Liver (tissue), 9 donors: ENCODE results near the gene NPPC. TPM values are rescaled to one million over a fixed set of nuclear protein-coding genes. Genes with fewer than 3 reads are reported as not detected.

Experiments used
- DNase-seq: peaks from one replicate; pipeline ENCODE4 v3.0.0-alpha.2; 2017; ENCODE audit warnings: low spot score
- H3K27ac ChIP-seq, 2 donors: one replicate each; pipeline ENCODE4 v1.7.0; 2013; ENCODE audit warnings: inconsistent platforms in 2 of 2, low read length in 2 of 2, control low read depth in 1 of 2, low read depth in 1 of 2, mild to moderate bottlenecking in 1 of 2
- H3K27me3 ChIP-seq, 4 donors: one replicate each; pipeline versions ENCODE4 v1.6.1 to v1.7.0; 2013; ENCODE audit warnings: low read length in 3 of 4, inconsistent platforms in 1 of 4, mild to moderate bottlenecking in 1 of 4, moderate library complexity in 1 of 4; ENCODE audit not compliant: control insufficient read depth in 4 of 4, insufficient read depth in 4 of 4
- H3K36me3 ChIP-seq, 4 donors: one replicate each; pipeline versions ENCODE4 v1.6.1 to v1.7.0; 2013; ENCODE audit warnings: low read length in 3 of 4, mild to moderate bottlenecking in 3 of 4, low read depth in 1 of 4, moderate library complexity in 1 of 4; ENCODE audit not compliant: control insufficient read depth in 4 of 4, insufficient read depth in 3 of 4
- H3K4me1 ChIP-seq, 4 donors: one replicate each; pipeline versions ENCODE4 v1.6.1 to v1.7.0; 2013; ENCODE audit warnings: low read length in 3 of 4, mild to moderate bottlenecking in 3 of 4, moderate library complexity in 1 of 4; ENCODE audit not compliant: control insufficient read depth in 4 of 4, insufficient read depth in 4 of 4
- H3K4me3 ChIP-seq, 3 donors: one replicate each; pipeline versions ENCODE4 v1.6.1 to v1.7.0; 2013; ENCODE audit warnings: low read length in 3 of 3, control low read depth in 1 of 3, low read depth in 1 of 3, mild to moderate bottlenecking in 1 of 3
- H3K9ac ChIP-seq, 2 donors: one replicate each; pipeline ENCODE4 v1.7.0; 2013; ENCODE audit warnings: low read length in 2 of 2, mild to moderate bottlenecking in 2 of 2, moderate library complexity in 2 of 2, control low read depth in 1 of 2, low read depth in 1 of 2
- H3K9me3 ChIP-seq, 4 donors: one replicate each; pipeline versions ENCODE4 v1.6.1 to v1.7.0; 2013; ENCODE audit warnings: low read length in 3 of 4; ENCODE audit not compliant: control insufficient read depth in 4 of 4
- EGR1 ChIP-seq, 2 donors: IDR thresholded peaks; 2 replicates each; pipeline ENCODE4 v1.6.1; 2016 to 2018; ENCODE audit warnings: antibody characterized with exemption in 2 of 2, low read depth in 2 of 2
- FOXA1 ChIP-seq: IDR thresholded peaks from 2 replicates; pipeline ENCODE4 v1.6.1; 2016; ENCODE audit warnings: antibody characterized with exemption
- FOXA2 ChIP-seq: IDR thresholded peaks from 2 replicates; pipeline ENCODE4 v1.6.1; 2016; ENCODE audit warnings: antibody characterized with exemption
- HNF4A ChIP-seq, 2 donors: conservative IDR thresholded peaks; 2 replicates each; pipeline ENCODE4 v1.6.1; 2016; ENCODE audit warnings: antibody characterized with exemption in 2 of 2, mild to moderate bottlenecking in 2 of 2
- HNF4G ChIP-seq: IDR thresholded peaks from 2 replicates; pipeline ENCODE4 v1.6.1; 2016; ENCODE audit warnings: antibody characterized with exemption
- JUND ChIP-seq, 2 donors: IDR thresholded peaks; 2 replicates each; pipeline ENCODE4 v1.6.1; 2016; ENCODE audit warnings: antibody characterized with exemption in 2 of 2
- NR2F2 ChIP-seq: IDR thresholded peaks from 2 replicates; pipeline ENCODE4 v1.6.1; 2016; ENCODE audit warnings: antibody characterized with exemption
- RAD21 ChIP-seq, 2 donors: IDR thresholded peaks; 2 replicates each; pipeline ENCODE4 v1.6.1; 2016; ENCODE audit warnings: antibody characterized with exemption in 2 of 2, mild to moderate bottlenecking in 2 of 2
- RXRA ChIP-seq, 2 donors: IDR thresholded peaks; 2 replicates each; pipeline ENCODE4 v1.6.1; 2017 to 2018; ENCODE audit warnings: antibody characterized with exemption in 2 of 2, mild to moderate bottlenecking in 1 of 2
- SP1 ChIP-seq: IDR thresholded peaks from 2 replicates; pipeline ENCODE4 v1.6.1; 2018; ENCODE audit warnings: antibody characterized with exemption, mild to moderate bottlenecking
- TAF1 ChIP-seq: conservative IDR thresholded peaks from 2 replicates; pipeline ENCODE4 v1.6.1; 2016; ENCODE audit warnings: antibody characterized with exemption, mild to moderate bottlenecking
- YY1 ChIP-seq: IDR thresholded peaks from 2 replicates; pipeline ENCODE4 v1.6.1; 2016; ENCODE audit warnings: antibody characterized with exemption, mild to moderate bottlenecking
- whole genome bisulfite sequencing: extraction: QIAGEN DNeasy Blood & Tissue Kit; methylation state at CpG from one replicate; pipeline ENCODE4 v1.1.7; 2013; 5-methylcytosine and 5-hydroxymethylcytosine counted together
- polyA plus RNA-seq, 2 donors: library from polyadenylated mRNA; stranded (reverse) in 1 of 2; unstranded in 1 of 2; fragments of 200-250 nt in 1 of 2; fragments of >200 nt in 1 of 2; fragmentation: Nextera tagmentation in 1 of 2; extraction: Ambion mirVana in 1 of 2; gene quantifications; one replicate each; pipeline versions ENCODE4 v1.2.1 to v1.2.3, GENCODE V29; 2013 to 2015
- total RNA-seq, 2 donors: library from RNA; depleted of rRNA; stranded (reverse); fragments of >200 nt; gene quantifications; one replicate each; pipeline ENCODE4 v1.2.3, GENCODE V29; 2014
- TF ChIP-seq, protein P1 (sequence below): IDR thresholded peaks from 2 replicates; pipeline ENCODE4 v1.6.1; 2016; ENCODE audit warnings: antibody characterized with exemption
- TF ChIP-seq, protein P2 (sequence below): IDR thresholded peaks from 2 replicates; pipeline ENCODE4 v1.6.1; 2016; ENCODE audit warnings: antibody characterized with exemption, mild to moderate bottlenecking
- TF ChIP-seq, protein P3 (sequence below): IDR thresholded peaks from 2 replicates; pipeline ENCODE4 v1.6.1; 2016; ENCODE audit warnings: antibody characterized with exemption
- TF ChIP-seq, protein P4 (sequence below): IDR thresholded peaks from 2 replicates; pipeline ENCODE4 v1.6.1; 2016; ENCODE audit warnings: antibody characterized with exemption
- TF ChIP-seq, protein P5 (sequence below): fragments of 150-350 bp; IDR thresholded peaks from 2 replicates; pipeline ENCODE4 v1.5.1; 2017; ENCODE audit warnings: improper control_type of control experiment, low read depth, low read length; ENCODE audit not compliant: missing input control
- donor health status: healthy.
- donor health status: healthy.
- donor health status: healthy.
- donor health status: healthy.
- donor health status: healthy.

Gene NPPC
- total and polyA plus RNA-seq, 4 donors = 0.47 TPM; not detected in 3

DNA sequence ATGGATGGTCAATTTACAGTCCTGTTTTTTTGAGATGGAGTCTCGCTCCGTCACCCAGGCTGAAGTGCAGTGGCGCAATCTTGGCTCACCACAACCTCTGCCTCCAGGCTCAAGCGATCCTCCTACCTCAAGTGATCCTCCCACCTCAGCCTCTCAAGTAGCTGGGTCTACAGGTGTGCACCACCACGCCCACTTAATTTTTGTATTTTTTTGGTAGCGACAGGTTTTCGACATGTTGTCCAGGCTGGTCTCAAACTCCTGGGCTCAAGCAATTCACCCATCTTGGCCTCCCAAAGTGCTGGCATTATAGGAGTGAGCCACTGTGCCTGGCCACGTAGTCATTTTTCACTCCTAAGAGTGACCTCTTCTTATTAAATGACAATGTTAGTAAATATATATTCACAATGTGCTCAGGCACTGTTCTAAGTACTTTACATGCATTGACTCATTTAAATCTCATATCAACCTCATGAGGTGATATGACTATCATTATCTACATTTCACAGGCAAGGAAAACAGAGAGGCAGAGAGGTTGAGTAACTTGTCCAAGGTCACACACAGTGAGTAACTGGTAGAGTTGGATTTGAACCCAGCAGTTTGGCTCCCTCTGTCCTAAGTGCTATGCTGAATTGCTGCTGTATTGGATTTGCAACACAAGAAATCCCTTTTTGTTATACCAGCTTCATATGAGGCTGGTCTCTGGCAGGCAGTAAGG is 29.7 kb upstream of the NPPC start:
- Histone ChIP-seq H3K9ac (no peak overlapping the region), H3K27me3 (peaks cover 0 to 3% (median 0%) of the 10 kb centered on the region in 4 donors), H3K9me3 (peaks cover 0 to 5% (median 0%) of the 10 kb centered on the region in 4 donors), H3K4me3 (no peak overlapping the region), H3K4me1 (peaks cover 2 to 4% (median 3%) of the 10 kb centered on the region in 4 donors), H3K36me3 (no peaks in the 10 kb centered on the region), H3K27ac (no peak overlapping the region)
- no peak for DNase-seq
- TF ChIP-seq, protein P1, sequence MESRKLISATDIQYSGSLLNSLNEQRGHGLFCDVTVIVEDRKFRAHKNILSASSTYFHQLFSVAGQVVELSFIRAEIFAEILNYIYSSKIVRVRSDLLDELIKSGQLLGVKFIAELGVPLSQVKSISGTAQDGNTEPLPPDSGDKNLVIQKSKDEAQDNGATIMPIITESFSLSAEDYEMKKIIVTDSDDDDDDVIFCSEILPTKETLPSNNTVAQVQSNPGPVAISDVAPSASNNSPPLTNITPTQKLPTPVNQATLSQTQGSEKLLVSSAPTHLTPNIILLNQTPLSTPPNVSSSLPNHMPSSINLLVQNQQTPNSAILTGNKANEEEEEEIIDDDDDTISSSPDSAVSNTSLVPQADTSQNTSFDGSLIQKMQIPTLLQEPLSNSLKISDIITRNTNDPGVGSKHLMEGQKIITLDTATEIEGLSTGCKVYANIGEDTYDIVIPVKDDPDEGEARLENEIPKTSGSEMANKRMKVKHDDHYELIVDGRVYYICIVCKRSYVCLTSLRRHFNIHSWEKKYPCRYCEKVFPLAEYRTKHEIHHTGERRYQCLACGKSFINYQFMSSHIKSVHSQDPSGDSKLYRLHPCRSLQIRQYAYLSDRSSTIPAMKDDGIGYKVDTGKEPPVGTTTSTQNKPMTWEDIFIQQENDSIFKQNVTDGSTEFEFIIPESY = no peak
- TF ChIP-seq FOXA1 (no peak), EGR1 (IDR thresholded peaks at IDR 0.05; ENCODE audit: low read depth in 2 of 2) (no peak), NR2F2 (no peak), SP1 (no peak), RXRA (IDR thresholded peaks at IDR 0.05) (no peak), FOXA2 (no peak), HNF4A (conservative IDR thresholded peaks at IDR 0.05) (no peak), RAD21 (IDR thresholded peaks at IDR 0.05) (no peak), JUND (IDR thresholded peaks at IDR 0.05) (no peak)
- TF ChIP-seq, protein P2, sequence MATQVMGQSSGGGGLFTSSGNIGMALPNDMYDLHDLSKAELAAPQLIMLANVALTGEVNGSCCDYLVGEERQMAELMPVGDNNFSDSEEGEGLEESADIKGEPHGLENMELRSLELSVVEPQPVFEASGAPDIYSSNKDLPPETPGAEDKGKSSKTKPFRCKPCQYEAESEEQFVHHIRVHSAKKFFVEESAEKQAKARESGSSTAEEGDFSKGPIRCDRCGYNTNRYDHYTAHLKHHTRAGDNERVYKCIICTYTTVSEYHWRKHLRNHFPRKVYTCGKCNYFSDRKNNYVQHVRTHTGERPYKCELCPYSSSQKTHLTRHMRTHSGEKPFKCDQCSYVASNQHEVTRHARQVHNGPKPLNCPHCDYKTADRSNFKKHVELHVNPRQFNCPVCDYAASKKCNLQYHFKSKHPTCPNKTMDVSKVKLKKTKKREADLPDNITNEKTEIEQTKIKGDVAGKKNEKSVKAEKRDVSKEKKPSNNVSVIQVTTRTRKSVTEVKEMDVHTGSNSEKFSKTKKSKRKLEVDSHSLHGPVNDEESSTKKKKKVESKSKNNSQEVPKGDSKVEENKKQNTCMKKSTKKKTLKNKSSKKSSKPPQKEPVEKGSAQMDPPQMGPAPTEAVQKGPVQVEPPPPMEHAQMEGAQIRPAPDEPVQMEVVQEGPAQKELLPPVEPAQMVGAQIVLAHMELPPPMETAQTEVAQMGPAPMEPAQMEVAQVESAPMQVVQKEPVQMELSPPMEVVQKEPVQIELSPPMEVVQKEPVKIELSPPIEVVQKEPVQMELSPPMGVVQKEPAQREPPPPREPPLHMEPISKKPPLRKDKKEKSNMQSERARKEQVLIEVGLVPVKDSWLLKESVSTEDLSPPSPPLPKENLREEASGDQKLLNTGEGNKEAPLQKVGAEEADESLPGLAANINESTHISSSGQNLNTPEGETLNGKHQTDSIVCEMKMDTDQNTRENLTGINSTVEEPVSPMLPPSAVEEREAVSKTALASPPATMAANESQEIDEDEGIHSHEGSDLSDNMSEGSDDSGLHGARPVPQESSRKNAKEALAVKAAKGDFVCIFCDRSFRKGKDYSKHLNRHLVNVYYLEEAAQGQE = no peak
- TF ChIP-seq, protein P3, sequence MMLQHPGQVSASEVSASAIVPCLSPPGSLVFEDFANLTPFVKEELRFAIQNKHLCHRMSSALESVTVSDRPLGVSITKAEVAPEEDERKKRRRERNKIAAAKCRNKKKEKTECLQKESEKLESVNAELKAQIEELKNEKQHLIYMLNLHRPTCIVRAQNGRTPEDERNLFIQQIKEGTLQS = no peak
- 96% methylated on average over 8 of the region's 8 CpGs for WGBS

DNA sequence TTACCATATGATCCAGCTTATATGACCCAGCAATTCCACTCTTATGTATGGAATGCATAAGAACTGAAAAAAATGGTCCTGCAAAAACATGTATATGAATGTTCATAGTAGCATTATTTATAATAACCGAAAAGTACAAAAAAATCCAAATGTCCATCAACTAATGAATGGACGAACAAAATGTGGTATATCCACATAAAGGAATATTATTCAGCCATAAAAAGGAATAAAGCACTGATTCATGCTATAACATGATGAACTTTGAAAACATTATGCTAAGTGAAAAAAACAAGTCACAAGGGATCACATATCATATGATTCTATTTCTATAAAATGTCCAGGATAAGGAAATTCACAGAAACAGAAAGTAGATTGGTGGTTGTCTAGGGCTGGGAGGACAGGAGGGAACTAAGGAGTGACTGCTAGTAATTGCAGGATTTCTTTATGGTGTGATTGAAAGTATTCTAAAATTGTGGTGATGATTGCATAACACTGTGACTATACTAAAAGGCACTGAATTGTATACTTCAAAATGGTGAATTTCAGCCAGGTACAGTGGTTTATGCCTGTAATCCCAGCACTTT is 25.3 kb upstream of the NPPC start:
- Histone ChIP-seq H3K4me1 (no peaks in the 10 kb centered on the region), H3K27ac (no peak overlapping the region), H3K9ac (no peak overlapping the region), H3K9me3 (peaks cover 0 to 5% (median 0%) of the 10 kb centered on the region in 4 donors), H3K36me3 (no peaks in the 10 kb centered on the region), H3K4me3 (no peak overlapping the region), H3K27me3 (peaks cover 0 to 3% (median 0%) of the 10 kb centered on the region in 4 donors)
- WGBS = 89% methylated on average over 2 of the region's 2 CpGs
- DNase-seq = no peak
- TF ChIP-seq YY1 (no peak), RAD21 (IDR thresholded peaks at IDR 0.05) (no peak), FOXA2 (no peak), SP1 (no peak), JUND (IDR thresholded peaks at IDR 0.05) (no peak), HNF4G (no peak), TAF1 (no peak), RXRA (IDR thresholded peaks at IDR 0.05) (no peak), FOXA1 (no peak), NR2F2 (no peak)
- TF ChIP-seq, protein P4, sequence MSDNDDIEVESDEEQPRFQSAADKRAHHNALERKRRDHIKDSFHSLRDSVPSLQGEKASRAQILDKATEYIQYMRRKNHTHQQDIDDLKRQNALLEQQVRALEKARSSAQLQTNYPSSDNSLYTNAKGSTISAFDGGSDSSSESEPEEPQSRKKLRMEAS = no peak
- TF ChIP-seq, protein P1 = no peak
- TF ChIP-seq, protein P2 = no peak
- TF ChIP-seq, protein P5, sequence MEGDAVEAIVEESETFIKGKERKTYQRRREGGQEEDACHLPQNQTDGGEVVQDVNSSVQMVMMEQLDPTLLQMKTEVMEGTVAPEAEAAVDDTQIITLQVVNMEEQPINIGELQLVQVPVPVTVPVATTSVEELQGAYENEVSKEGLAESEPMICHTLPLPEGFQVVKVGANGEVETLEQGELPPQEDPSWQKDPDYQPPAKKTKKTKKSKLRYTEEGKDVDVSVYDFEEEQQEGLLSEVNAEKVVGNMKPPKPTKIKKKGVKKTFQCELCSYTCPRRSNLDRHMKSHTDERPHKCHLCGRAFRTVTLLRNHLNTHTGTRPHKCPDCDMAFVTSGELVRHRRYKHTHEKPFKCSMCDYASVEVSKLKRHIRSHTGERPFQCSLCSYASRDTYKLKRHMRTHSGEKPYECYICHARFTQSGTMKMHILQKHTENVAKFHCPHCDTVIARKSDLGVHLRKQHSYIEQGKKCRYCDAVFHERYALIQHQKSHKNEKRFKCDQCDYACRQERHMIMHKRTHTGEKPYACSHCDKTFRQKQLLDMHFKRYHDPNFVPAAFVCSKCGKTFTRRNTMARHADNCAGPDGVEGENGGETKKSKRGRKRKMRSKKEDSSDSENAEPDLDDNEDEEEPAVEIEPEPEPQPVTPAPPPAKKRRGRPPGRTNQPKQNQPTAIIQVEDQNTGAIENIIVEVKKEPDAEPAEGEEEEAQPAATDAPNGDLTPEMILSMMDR = no peak
